ENCODE data around the gene PTPN22. TPM values are rescaled to one million over a fixed set of nuclear protein-coding genes. Genes with fewer than 3 reads are reported as not detected.

PTPN22 gene
- total and polyA plus RNA-seq, 9 of the 15 experiments (the other 6 are each of a cell fraction or from before 2014, with no cell fraction given) = 0.45 to 4.6 (median 1.1) TPM

GRCh38 chr1:113886417-113887401, 15.2 kb upstream of the PTPN22 start:
- H3K4me2 ChIP-seq (ENCODE audit: insufficient read depth, low read length) = no peak overlapping the region
- ATAC-seq = peak; percentile 36; the same call in 2 of the 3 replicates

GRCh38 chr1:113881661-113882060, 10.1 kb upstream of the PTPN22 start:
- H3K4me2 ChIP-seq (ENCODE audit: insufficient read depth, low read length) = no peak overlapping the region
- DNase-seq (ENCODE audit: extremely low read depth in 1 of 4, low spot score in 3 of 4) (no peak), FAIRE-seq (no peak), ATAC-seq (no peak; the same call in none of the 3 replicates)
- no TSS peak for BruUV-seq (replicated peaks)
- H3K9ac ChIP-seq (ENCODE audit: insufficient read depth in 1 of 2, low read depth in 2 of 2, low read length in 2 of 2) = no peak overlapping the region
- no peaks in the 10 kb centered on the region for H4K20me1 ChIP-seq (replicated peaks; ENCODE audit: control insufficient read depth, insufficient read depth, low read length)
- in situ Hi-C loops (cut with MboI) (no loop called here), intact Hi-C loops (cut with micrococcal nuclease) (no loop called here)
- H3K27me3 ChIP-seq (ENCODE audit: control insufficient read depth in 2 of 2, insufficient read depth in 2 of 2, low read length in 2 of 2) = no peaks in the 10 kb centered on the region
- H3K79me2 ChIP-seq (ENCODE audit: control insufficient read depth, insufficient read depth, low read length) = no peaks in the 10 kb centered on the region
- H2AFZ ChIP-seq (ENCODE audit: low read depth, low read length) = peak overlapping the region; percentile 75
- no peaks in the 10 kb centered on the region for H3K9me1 ChIP-seq (ENCODE audit: control insufficient read depth, insufficient read depth, low read length)
- no peak overlapping the region for H3K27ac ChIP-seq (ENCODE audit: extremely low read depth, low read depth, low read length)
- no peaks in the 10 kb centered on the region; a peak in 1 of 5 replicates for H3K4me1 ChIP-seq (replicated peaks in 1 of 2; ENCODE audit: control insufficient read depth in 2 of 2, insufficient read depth in 2 of 2, low read length in 2 of 2)
- no peaks in the 10 kb centered on the region for H3K36me3 ChIP-seq (ENCODE audit: control insufficient read depth, insufficient read depth, low read length)
- POLR2A ChIA-PET = interaction anchor here (1.0 to 1.7 kb wide), 4 partner anchors 9 to 12 kb away, joined by 3 to 6 read pairs (median 5); no protein-coding TSS in a partner anchor
- WGBS (ENCODE audit: insufficient coverage, low coverage, missing lambda C conversion rate) = 49% methylated on average over 2 of the region's 2 CpGs
- CTCF ChIA-PET (ENCODE audit: low intra/inter-chr PET ratio) = no interaction called here
- H3K4me3 ChIP-seq = no peak overlapping the region
- H3K9me3 ChIP-seq (replicated peaks; ENCODE audit: control insufficient read depth, insufficient read depth, low read depth, low read length) = no peaks in the 10 kb centered on the region; the same call in 1 of the 2 replicates
- TF ChIP-seq ATF3 (IDR thresholded peaks at IDR 0.05) (no peak), ATF3 (CRISPR knock-in tag; conservative IDR thresholded peaks at IDR 0.05) (no peak), RUNX1 (IDR thresholded peaks at IDR 0.05; ENCODE audit: low read depth) (no peak), MAX (CRISPR knock-in tag; IDR thresholded peaks at IDR 0.05) (no peak), MYBL2 (IDR thresholded peaks at IDR 0.05; ENCODE audit: low read depth) (no peak), MYBL2 (CRISPR knock-in tag; IDR thresholded peaks at IDR 0.05; ENCODE audit: borderline replicate concordance) (no peak), KAT7 (CRISPR knock-in tag; IDR thresholded peaks at IDR 0.05; ENCODE audit: borderline replicate concordance) (no peak), ZFP1 (CRISPR knock-in tag; IDR thresholded peaks at IDR 0.05) (no peak), PTRF (tag; IDR thresholded peaks at IDR 0.05) (no peak), ZNF143 (CRISPR knock-in tag; IDR thresholded peaks at IDR 0.05) (no peak), ZNF586 (CRISPR knock-in tag; conservative IDR thresholded peaks at IDR 0.05) (no peak)

More at GRCh38 chr1:113886417-113887401, 15.2 kb upstream of the PTPN22 start:
- no peaks in the 10 kb centered on the region for H3K9me1 ChIP-seq (ENCODE audit: control insufficient read depth, insufficient read depth, low read length)
- H2AFZ ChIP-seq (ENCODE audit: low read depth, low read length) = peak overlapping the region; percentile 56
- no peaks in the 10 kb centered on the region for H3K79me2 ChIP-seq (ENCODE audit: control insufficient read depth, insufficient read depth, low read length)
- peaks cover 0 to 9% of the 10 kb centered on the region in 2 experiments; a peak in 3 of 5 replicates for H3K4me1 ChIP-seq (replicated peaks in 1 of 2; ENCODE audit: control insufficient read depth in 2 of 2, insufficient read depth in 2 of 2, low read length in 2 of 2)
- 65% methylated on average over 17 of the region's 17 CpGs for WGBS (ENCODE audit: insufficient coverage, low coverage, missing lambda C conversion rate)
- no peak for TF ChIP-seq ZNF197 (CRISPR knock-in tag; IDR thresholded peaks at IDR 0.05; ENCODE audit: low read depth)
- no peak for TF ChIP-seq SIN3B (IDR thresholded peaks at IDR 0.05; ENCODE audit: low read depth)
- TF ChIP-seq SP1 (CRISPR knock-in tag; IDR thresholded peaks at IDR 0.05) = no peak
- no peak for TF ChIP-seq GATA2 (CRISPR knock-in tag; IDR thresholded peaks at IDR 0.05)
- no peak for TF ChIP-seq ZNF668 (CRISPR knock-in tag; IDR thresholded peaks at IDR 0.05)
- intact Hi-C loops (cut with micrococcal nuclease) (no loop called here), in situ Hi-C loops (cut with MboI) (no loop called here)
- no peaks in the 10 kb centered on the region for H3K27me3 ChIP-seq (ENCODE audit: control insufficient read depth in 2 of 2, insufficient read depth in 2 of 2, low read length in 2 of 2)
- POLR2A ChIA-PET = interaction anchor here (0.6 to 1.5 kb wide), 10 partner anchors 8 to 1116 kb away, joined by 3 to 11 read pairs (median 4); partner anchors contain the start of genes AP4B1 and PHTF1
- no peak for DNase-seq (ENCODE audit: extremely low read depth in 1 of 4, low spot score in 3 of 4)
- no peak overlapping the region for H3K27ac ChIP-seq (ENCODE audit: extremely low read depth, low read depth, low read length)
- no peak for FAIRE-seq
- no peaks in the 10 kb centered on the region for H3K36me3 ChIP-seq (ENCODE audit: control insufficient read depth, insufficient read depth, low read length)
- H3K9me3 ChIP-seq (replicated peaks; ENCODE audit: control insufficient read depth, insufficient read depth, low read depth, low read length) = no peaks in the 10 kb centered on the region; the same call in 1 of the 2 replicates
- no peaks in the 10 kb centered on the region for H4K20me1 ChIP-seq (replicated peaks; ENCODE audit: control insufficient read depth, insufficient read depth, low read length)
- BruUV-seq (replicated peaks) = no TSS peak
- H3K9ac ChIP-seq (ENCODE audit: insufficient read depth in 1 of 2, low read depth in 2 of 2, low read length in 2 of 2) = peak overlapping the region in 1 of 2 experiments; percentile 3; a peak in 1 of 4 replicates
- H3K4me3 ChIP-seq = no peak overlapping the region
- CTCF ChIA-PET (ENCODE audit: low intra/inter-chr PET ratio) = no interaction called here

Data from K562 (cell line).